ENCODE data around the gene PIK3CB. TPM values are rescaled to one million over a fixed set of nuclear protein-coding genes. Genes with fewer than 3 reads are reported as not detected.

The PIK3CB gene
- total RNA-seq, 1 donor from 2014 or later, result 14.2 TPM

GRCh38 chr3:138867996-138868395 is 33.3 kb upstream of the PIK3CB start:
- no peak for DNase-seq
- H3K4me1 Mint-ChIP-seq (ENCODE audit: low read depth, unreplicated experiment), result no peaks in the 10 kb centered on the region
- no peaks in the 10 kb centered on the region for H3K36me3 Mint-ChIP-seq (ENCODE audit: unreplicated experiment)
- no peak for TF ChIP-seq CTCF (IDR thresholded peaks at IDR 0.05; ENCODE audit: partially characterized antibody, unreplicated experiment)
- H3K27ac Mint-ChIP-seq (ENCODE audit: unreplicated experiment), result no peak overlapping the region
- no peaks in the 10 kb centered on the region for H3K9me3 Mint-ChIP-seq (ENCODE audit: unreplicated experiment)
- peaks cover 2% of the 10 kb centered on the region for H3K27me3 Mint-ChIP-seq (ENCODE audit: unreplicated experiment)
- no peak overlapping the region for H3K4me3 Mint-ChIP-seq (ENCODE audit: unreplicated experiment)

DNA sequence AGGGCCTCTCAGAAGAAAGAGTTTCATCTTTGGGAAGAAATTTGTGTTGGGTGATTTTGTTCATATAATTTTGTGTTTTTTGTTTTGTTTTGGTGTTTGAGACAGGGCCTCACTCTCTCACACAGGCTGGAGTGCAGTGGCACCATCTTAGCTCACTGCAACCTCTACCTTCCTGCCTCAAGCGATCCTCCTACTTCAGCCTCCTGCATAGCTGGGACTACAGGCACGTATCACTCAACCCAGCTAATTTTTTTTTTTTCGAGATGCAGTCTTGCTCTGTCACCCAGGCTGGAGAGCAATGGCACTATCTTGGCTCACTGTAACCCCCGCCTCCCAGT is 29.0 kb upstream of the PIK3CB start:
- no peak overlapping the region for H3K27ac Mint-ChIP-seq (ENCODE audit: unreplicated experiment)

GRCh38 chr3:138862924-138863775 is 28.4 kb upstream of the PIK3CB start:
- Mint-ChIP-seq H3K27ac (ENCODE audit: unreplicated experiment) (no peak overlapping the region), H3K9me3 (ENCODE audit: unreplicated experiment) (peaks cover 1% of the 10 kb centered on the region), H3K4me3 (ENCODE audit: unreplicated experiment) (no peak overlapping the region), H3K36me3 (ENCODE audit: unreplicated experiment) (no peaks in the 10 kb centered on the region), H3K27me3 (ENCODE audit: unreplicated experiment) (peaks cover 2% of the 10 kb centered on the region), H3K4me1 (ENCODE audit: low read depth, unreplicated experiment) (no peaks in the 10 kb centered on the region)
- DNase-seq, result no peak
- TF ChIP-seq CTCF (IDR thresholded peaks at IDR 0.05; ENCODE audit: partially characterized antibody, unreplicated experiment), result no peak

More for the DNA sequence above, 29.0 kb upstream of the PIK3CB start:
- no peak for DNase-seq
- no peaks in the 10 kb centered on the region for H3K36me3 Mint-ChIP-seq (ENCODE audit: unreplicated experiment)
- TF ChIP-seq CTCF (IDR thresholded peaks at IDR 0.05; ENCODE audit: partially characterized antibody, unreplicated experiment), result no peak
- no peak overlapping the region for H3K4me3 Mint-ChIP-seq (ENCODE audit: unreplicated experiment)
- peaks cover 2% of the 10 kb centered on the region for H3K27me3 Mint-ChIP-seq (ENCODE audit: unreplicated experiment)
- peaks cover 1% of the 10 kb centered on the region for H3K9me3 Mint-ChIP-seq (ENCODE audit: unreplicated experiment)
- no peaks in the 10 kb centered on the region for H3K4me1 Mint-ChIP-seq (ENCODE audit: low read depth, unreplicated experiment)

DNA sequence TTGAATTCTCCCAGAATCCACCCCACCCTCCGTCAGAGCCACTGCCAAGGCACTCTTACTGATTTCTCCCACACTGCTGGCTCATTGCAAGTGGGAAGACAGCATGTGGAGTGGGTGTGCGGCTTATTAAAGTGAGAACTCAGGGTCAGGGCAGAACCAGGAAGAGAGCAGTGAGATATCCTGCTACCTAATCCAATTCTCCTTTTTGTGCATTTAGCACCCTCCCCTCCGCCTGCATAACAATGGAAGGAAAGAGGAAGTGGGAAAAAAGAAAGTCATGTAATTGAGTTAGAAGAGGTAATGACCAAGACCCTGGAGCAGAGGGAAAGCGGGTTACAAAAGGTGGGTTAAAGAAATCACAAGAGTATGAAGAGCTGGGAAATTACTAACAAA is 27.8 kb upstream of the PIK3CB start:
- Mint-ChIP-seq H3K9me3 (ENCODE audit: unreplicated experiment) (peaks cover 1% of the 10 kb centered on the region), H3K4me1 (ENCODE audit: low read depth, unreplicated experiment) (no peaks in the 10 kb centered on the region), H3K27me3 (ENCODE audit: unreplicated experiment) (peaks cover 3% of the 10 kb centered on the region), H3K27ac (ENCODE audit: unreplicated experiment) (no peak overlapping the region), H3K4me3 (ENCODE audit: unreplicated experiment) (no peak overlapping the region), H3K36me3 (ENCODE audit: unreplicated experiment) (peaks cover 4% of the 10 kb centered on the region)
- no peak for DNase-seq
- TF ChIP-seq CTCF (IDR thresholded peaks at IDR 0.05; ENCODE audit: partially characterized antibody, unreplicated experiment), result no peak

- Mint-ChIP-seq H3K36me3 (ENCODE audit: unreplicated experiment) (peaks cover 4% of the 10 kb centered on the region), H3K4me3 (ENCODE audit: unreplicated experiment) (no peak overlapping the region), H3K4me1 (ENCODE audit: low read depth, unreplicated experiment) (no peaks in the 10 kb centered on the region), H3K27ac (ENCODE audit: unreplicated experiment) (no peak overlapping the region), H3K9me3 (ENCODE audit: unreplicated experiment) (peaks cover 1% of the 10 kb centered on the region), H3K27me3 (ENCODE audit: unreplicated experiment) (peaks cover 3% of the 10 kb centered on the region)
- no peak for TF ChIP-seq CTCF (IDR thresholded peaks at IDR 0.05; ENCODE audit: partially characterized antibody, unreplicated experiment)
- DNase-seq, result no peak
Observed at GRCh38 chr3:138861798-138862197, 27.1 kb upstream of the PIK3CB start.
